H1 (cell line): ENCODE data around the gene TTLL5. TPM values are rescaled to one million over a fixed set of nuclear protein-coding genes. Genes with fewer than 3 reads are reported as not detected.

Experiments used
- CTCF ChIA-PET: fragments of 300-600 bp; sonication (Branson Sonifier 250); formaldehyde crosslinking; loops from one replicate; lab custom pipeline; 2021; ENCODE audit not compliant: partially characterized antibody; lab: Charles Lee
- POLR2A ChIA-PET: fragments of 300-600 bp; sonication (Branson Sonifier 250); formaldehyde crosslinking; loops from one replicate; lab custom pipeline; 2021; ENCODE audit warnings: inconsistent platforms; ENCODE audit not compliant: partially characterized antibody; lab: Charles Lee
- DNase-seq, 2 experiments: peaks; one replicate each; pipeline versions ENCODE4 v3.0.0 to v3.0.0-alpha.2; 2010 to 2022; ENCODE audit warnings: low spot score in 2 of 2, low read depth in 1 of 2, mixed read lengths in 1 of 2
- FAIRE-seq: peaks from 2 replicates; lab custom pipeline; 2011; peaks lifted over from hg19 to GRCh38; lab: Jason Lieb, UNC
- H2AFZ ChIP-seq: 2 replicates; pipeline ENCODE4 v1.8.1; 2012; ENCODE audit warnings: low read length, inconsistent platforms
- H2AK5ac ChIP-seq: 2 replicates; pipeline ENCODE4 v1.6.1; 2013; ENCODE audit warnings: low read depth, low read length
- H2BK120ac ChIP-seq: replicated peaks from 2 replicates; pipeline ENCODE3; 2013; ENCODE audit warnings: low read depth, low read length, inconsistent platforms
- H2BK12ac ChIP-seq: 2 replicates; pipeline ENCODE4 v1.6.1; 2013; ENCODE audit warnings: low read depth, low read length
- H2BK15ac ChIP-seq: 2 replicates; pipeline ENCODE4 v1.6.1; 2013; ENCODE audit warnings: low read length
- H2BK20ac ChIP-seq: 2 replicates; pipeline ENCODE4 v1.6.1; 2013; ENCODE audit warnings: low read length
- H2BK5ac ChIP-seq: 2 replicates; pipeline ENCODE4 v1.6.1; 2013; ENCODE audit warnings: low read depth, low read length
- H3K14ac ChIP-seq: 2 replicates; pipeline ENCODE4 v1.6.1; 2013; ENCODE audit warnings: inconsistent platforms; ENCODE audit not compliant: insufficient read length
- H3K18ac ChIP-seq: 2 replicates; pipeline ENCODE4 v1.6.1; 2013; ENCODE audit warnings: low read length; ENCODE audit errors: extremely low read depth
- H3K23ac ChIP-seq: 2 replicates; pipeline ENCODE4 v1.6.1; 2013; ENCODE audit warnings: inconsistent platforms; ENCODE audit not compliant: insufficient read length
- H3K23me2 ChIP-seq: 2 replicates; pipeline ENCODE4 v1.6.1; 2013; ENCODE audit warnings: low read depth, low read length
- H3K27ac ChIP-seq: 2 replicates; pipeline ENCODE4 v1.6.1; 2011; ENCODE audit warnings: low read depth, low read length, inconsistent platforms
- H3K27me3 ChIP-seq, 4 experiments: replicated peaks in 1 of 4; 1 replicate in 1 of 4; 2 replicates in 3 of 4; pipeline versions ENCODE4 v1.6.1 to v1.8.1; 2011 to 2013; ENCODE audit warnings: low read length in 3 of 4, mild to moderate bottlenecking in 3 of 4, inconsistent platforms in 2 of 4, mixed read lengths in 2 of 4, moderate library complexity in 1 of 4; ENCODE audit not compliant: control insufficient read depth in 3 of 4, insufficient read depth in 3 of 4; ENCODE audit errors: extremely low read depth in 1 of 4
- H3K36me3 ChIP-seq, 4 experiments: 2 replicates each; pipeline versions ENCODE4 v1.6.1 to v1.8.1; 2011 to 2013; ENCODE audit warnings: mild to moderate bottlenecking in 4 of 4, low read length in 3 of 4, moderate library complexity in 2 of 4, control low read depth in 1 of 4, inconsistent platforms in 1 of 4; ENCODE audit not compliant: insufficient read depth in 4 of 4, control insufficient read depth in 2 of 4
- H3K4ac ChIP-seq: replicated peaks from 2 replicates; pipeline ENCODE3; 2013; ENCODE audit warnings: low read length, low read depth, mixed read lengths, inconsistent platforms; ENCODE audit not compliant: insufficient read length
- H3K4me1 ChIP-seq, 4 experiments: replicated peaks in 1 of 4; 1 replicate in 1 of 4; 2 replicates in 3 of 4; pipeline versions ENCODE4 v1.6.1 to v1.8.1; 2011 to 2013; ENCODE audit warnings: low read length in 3 of 4, inconsistent platforms in 2 of 4, mixed read lengths in 1 of 4; ENCODE audit not compliant: insufficient read depth in 4 of 4, control insufficient read depth in 3 of 4
- H3K4me2 ChIP-seq, 2 experiments: 2 replicates each; pipeline versions ENCODE4 v1.6.1 to v1.8.1; 2011 to 2013; ENCODE audit warnings: low read depth in 2 of 2, low read length in 2 of 2, control low read depth in 1 of 2, inconsistent platforms in 1 of 2, mild to moderate bottlenecking in 1 of 2; ENCODE audit not compliant: insufficient read depth in 1 of 2
- H3K4me3 ChIP-seq, 4 experiments: fragments of 200-600, 300-600 bp in 1 of 4; sonication (generic), shearing (Covaris generic), sonication (Bioruptor Twin) in 1 of 4; 2 replicates each; pipeline versions ENCODE4 v1.5.1 to v1.8.1; 2011 to 2016; ENCODE audit warnings: low read length in 4 of 4, low read depth in 3 of 4, control low read depth in 2 of 4, inconsistent platforms in 2 of 4, mild to moderate bottlenecking in 2 of 4, mixed read lengths in 1 of 4, moderate library complexity in 1 of 4; ENCODE audit not compliant: insufficient read depth in 2 of 4; ENCODE audit errors: extremely low read depth in 1 of 4
- H3K56ac ChIP-seq: replicated peaks from 2 replicates; pipeline ENCODE3; 2013; ENCODE audit warnings: low read depth, mild to moderate bottlenecking, mixed read lengths, low read length, inconsistent platforms; ENCODE audit not compliant: insufficient read length
- H3K79me1 ChIP-seq: 2 replicates; pipeline ENCODE4 v1.6.1; 2013; ENCODE audit warnings: low read depth, low read length, control low read depth
- H3K79me2 ChIP-seq, 2 experiments: 2 replicates each; pipeline versions ENCODE4 v1.6.1 to v1.8.1; 2012 to 2013; ENCODE audit warnings: low read length in 2 of 2, mild to moderate bottlenecking in 2 of 2, inconsistent platforms in 1 of 2; ENCODE audit not compliant: insufficient read depth in 2 of 2, control insufficient read depth in 1 of 2
- H3K9ac ChIP-seq, 4 experiments: replicated peaks in 1 of 4; 1 replicate in 1 of 4; 2 replicates in 3 of 4; pipeline versions ENCODE4 v1.6.1 to v1.8.1; 2011 to 2013; ENCODE audit warnings: low read depth in 3 of 4, low read length in 3 of 4, control low read depth in 2 of 4, mild to moderate bottlenecking in 2 of 4, moderate library complexity in 2 of 4, inconsistent platforms in 1 of 4; ENCODE audit errors: extremely low read depth in 1 of 4
- H3K9me3 ChIP-seq, 2 experiments: 2 replicates each; pipeline versions ENCODE4 v1.6.1 to v1.8.1; 2012 to 2013; ENCODE audit warnings: mild to moderate bottlenecking in 2 of 2, moderate library complexity in 2 of 2, control low read depth in 1 of 2, inconsistent platforms in 1 of 2, low read depth in 1 of 2, low read length in 1 of 2, mixed read lengths in 1 of 2; ENCODE audit not compliant: insufficient read depth in 2 of 2
- H4K20me1 ChIP-seq, 2 experiments: replicated peaks in 1 of 2; 2 replicates each; pipeline versions ENCODE3 to v1.8.1; 2011 to 2013; ENCODE audit warnings: inconsistent platforms in 2 of 2, low read length in 2 of 2, mild to moderate bottlenecking in 1 of 2; ENCODE audit not compliant: insufficient read depth in 2 of 2, control insufficient read depth in 1 of 2
- H4K5ac ChIP-seq: 2 replicates; pipeline ENCODE4 v1.6.1; 2013; ENCODE audit warnings: low read length, low read depth, mixed read lengths, inconsistent platforms; ENCODE audit not compliant: insufficient read length
- H4K8ac ChIP-seq: 2 replicates; pipeline ENCODE4 v1.8.0; 2013; ENCODE audit warnings: mild to moderate bottlenecking, moderate library complexity, low read length, inconsistent platforms; ENCODE audit not compliant: insufficient read depth; ENCODE audit errors: extremely low read depth
- H4K91ac ChIP-seq: replicated peaks from 2 replicates; pipeline ENCODE3; 2013; ENCODE audit warnings: low read length, mixed read lengths, inconsistent platforms; ENCODE audit not compliant: insufficient read length
- HDAC2 ChIP-seq, 2 experiments: fragments of 300-600 bp in 1 of 2; sonication (generic) in 1 of 2; IDR thresholded peaks; 2 replicates each; pipeline ENCODE4 v1.6.1; 2011 to 2012; ENCODE audit warnings: low read depth in 2 of 2, low read length in 2 of 2, mild to moderate bottlenecking in 2 of 2, moderate library complexity in 2 of 2, borderline replicate concordance in 1 of 2, inconsistent platforms in 1 of 2
- KDM1A ChIP-seq: fragments of 200-600, 300-600 bp; sonication (generic); IDR thresholded peaks from 2 replicates; pipeline ENCODE4 v1.7.1; 2016; ENCODE audit warnings: mild to moderate bottlenecking, low read length, borderline replicate concordance
- SIN3A ChIP-seq, 2 experiments: IDR thresholded peaks in 1 of 2; conservative IDR thresholded peaks in 1 of 2; 2 replicates each; pipeline ENCODE4 v1.6.1; 2011 to 2012; ENCODE audit warnings: low read length in 2 of 2, improper control_type of control experiment in 1 of 2, low read depth in 1 of 2, mild to moderate bottlenecking in 1 of 2
- WGBS, 2 experiments: shearing (Covaris generic) in 1 of 2; methylation state at CpG; one replicate each; pipeline versions ENCODE4 v1.1.6 to v1.1.7; 2013 to 2015; ENCODE audit warnings: low lambda C conversion rate in 2 of 2, mixed read lengths in 2 of 2, inconsistent platforms in 1 of 2, low coverage in 1 of 2, missing lambda C conversion rate in 1 of 2; ENCODE audit not compliant: insufficient replicate concordance in 2 of 2, insufficient coverage in 1 of 2, insufficient read length in 1 of 2; ENCODE audit errors: extremely low coverage in 1 of 2, missing lambda C conversion rate in 1 of 2; 5-methylcytosine and 5-hydroxymethylcytosine counted together
- polyA plus RNA-seq, 7 experiments: library from polyadenylated mRNA; depleted of rRNA in 3 of 7; stranded (reverse) in 5 of 7; unstranded in 2 of 7; fragments of >200 nt in 5 of 7; fragments of 200-250 nt in 2 of 7; gene quantifications; 1 replicate in 5 of 7; 2 replicates in 1 of 7; 4 replicates in 1 of 7; pipeline versions ENCODE4 v1.2.1 to v1.2.3, GENCODE V29; 2011 to 2013; ENCODE audit warnings: missing spikeins in 2 of 7, mixed read lengths in 2 of 7
- total RNA-seq: library from RNA; stranded (reverse); fragmentation: NEBNext Ultra II Directional; extraction: Animal tissue kit (Norgen Biotek cat#: 25700); gene quantifications from 2 replicates; pipeline ENCODE4 v1.2.1, GENCODE V29; 2021

TTLL5 gene
- total and polyA plus RNA-seq, 2 of the 8 experiments (the other 6 are each of a cell fraction or from before 2014, with no cell fraction given), result 16.1 to 45.9 TPM

GRCh38 chr14:75658957-75659356 is 2.1 kb upstream of the TTLL5 start:
- peaks cover 0 to 41% of the 10 kb centered on the region in 2 experiments; a peak in 3 of 4 replicates for H3K79me2 ChIP-seq
- peak in 1 of 2 experiments; percentile 42; a peak in 1 of 4 replicates for TF ChIP-seq HDAC2 (IDR thresholded peaks at IDR 0.05; ENCODE audit: borderline replicate concordance in 1 of 2, low read depth in 2 of 2, low read length in 2 of 2)
- TF ChIP-seq KDM1A, result peak; percentile 80; the same call in 1 of the 2 replicates
- no peak for TF ChIP-seq SIN3A (conservative IDR thresholded peaks at IDR 0.05 in 1 of 2, IDR thresholded peaks at IDR 0.05 in 1 of 2; ENCODE audit: low read depth in 1 of 2, low read length in 2 of 2)
- TF ChIP-seq, all 59 proteins: peak for 2
- 94% methylated on average over 2 of the region's 2 CpGs; no CpG with 5 or more reads in 1 of the 2 experiments for WGBS, 2 experiments
- no peak overlapping the region for H2AK5ac ChIP-seq
- no peak overlapping the region for H3K4ac ChIP-seq
- H3K79me1 ChIP-seq, result peaks cover 8% of the 10 kb centered on the region; the same call in 1 of the 2 replicates
- H3K56ac ChIP-seq, result no peak overlapping the region
- H3K18ac ChIP-seq, result no peak overlapping the region
- H4K91ac ChIP-seq, result no peak overlapping the region
- ChIA-PET CTCF (interaction anchor here (1.8 to 13.7 kb wide), 4 partner anchors 10 to 323 kb away, joined by 4 to 348 read pairs (median 8); partner anchors contain the start of genes FLVCR2 and TGFB3), POLR2A (no interaction called here)
- H3K23me2 ChIP-seq, result 0 out of 2 replicates have a peak, but pooled peaks cover 6% of the 10 kb centered on the region
- H2BK12ac ChIP-seq, result no peak overlapping the region
- H3K9me3 ChIP-seq, result no peaks in the 10 kb centered on the region
- no peak overlapping the region for H3K4me3 ChIP-seq
- no peak overlapping the region for H2BK20ac ChIP-seq
- no peak overlapping the region for H2AFZ ChIP-seq
- H3K27ac ChIP-seq, result no peak overlapping the region
- peaks cover 0 to 2% (median 0%) of the 10 kb centered on the region in 4 experiments; a peak in 2 of 7 replicates for H3K4me1 ChIP-seq
- no peak overlapping the region for H2BK120ac ChIP-seq
- H4K20me1 ChIP-seq, result peaks cover 0 to 2% of the 10 kb centered on the region in 2 experiments
- H3K23ac ChIP-seq, result no peak overlapping the region
- H3K14ac ChIP-seq, result no peak overlapping the region
- H4K5ac ChIP-seq, result no peak overlapping the region
- no peak overlapping the region; a peak in 1 of 4 replicates for H3K4me2 ChIP-seq
- no peak overlapping the region for H3K9ac ChIP-seq
- FAIRE-seq (no peak), DNase-seq (no peak)
- no peak overlapping the region for H2BK5ac ChIP-seq
- no peaks in the 10 kb centered on the region for H3K27me3 ChIP-seq
- H3K36me3 ChIP-seq, result peaks cover 6 to 20% (median 11%) of the 10 kb centered on the region in 4 experiments
- no peak overlapping the region for H4K8ac ChIP-seq
- no peak overlapping the region for H2BK15ac ChIP-seq
